NOMO-1 treated with DMSO at 0.1 percent for 48 hours (cell line): ENCODE data around the gene CDH13.

Source experiments
- DNase-seq: peaks from one replicate; lab custom pipeline; 2025; ENCODE audit not compliant: unreplicated experiment; lab: John Stamatoyannopoulos, UW

Gene CDH13

DNA sequence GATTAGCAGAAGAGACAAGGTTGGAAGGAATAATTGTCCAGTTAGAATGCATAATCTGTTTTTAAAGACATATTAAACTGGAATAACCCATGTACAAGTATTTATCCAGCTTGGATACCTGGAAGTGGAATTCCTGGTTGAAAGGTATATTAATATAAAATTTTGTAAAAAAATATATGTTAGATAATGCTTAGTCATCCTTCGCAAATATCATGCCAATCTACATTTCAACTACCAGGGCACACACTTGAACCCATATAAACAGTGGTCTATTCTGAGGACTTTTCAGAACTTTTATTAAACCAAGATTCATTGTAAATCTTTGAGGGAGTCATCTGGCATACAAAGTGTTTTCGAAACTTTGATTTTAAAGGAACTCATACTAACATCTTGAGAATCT is 911.9 kb downstream of the CDH13 start:
- no peak for DNase-seq

DNA sequence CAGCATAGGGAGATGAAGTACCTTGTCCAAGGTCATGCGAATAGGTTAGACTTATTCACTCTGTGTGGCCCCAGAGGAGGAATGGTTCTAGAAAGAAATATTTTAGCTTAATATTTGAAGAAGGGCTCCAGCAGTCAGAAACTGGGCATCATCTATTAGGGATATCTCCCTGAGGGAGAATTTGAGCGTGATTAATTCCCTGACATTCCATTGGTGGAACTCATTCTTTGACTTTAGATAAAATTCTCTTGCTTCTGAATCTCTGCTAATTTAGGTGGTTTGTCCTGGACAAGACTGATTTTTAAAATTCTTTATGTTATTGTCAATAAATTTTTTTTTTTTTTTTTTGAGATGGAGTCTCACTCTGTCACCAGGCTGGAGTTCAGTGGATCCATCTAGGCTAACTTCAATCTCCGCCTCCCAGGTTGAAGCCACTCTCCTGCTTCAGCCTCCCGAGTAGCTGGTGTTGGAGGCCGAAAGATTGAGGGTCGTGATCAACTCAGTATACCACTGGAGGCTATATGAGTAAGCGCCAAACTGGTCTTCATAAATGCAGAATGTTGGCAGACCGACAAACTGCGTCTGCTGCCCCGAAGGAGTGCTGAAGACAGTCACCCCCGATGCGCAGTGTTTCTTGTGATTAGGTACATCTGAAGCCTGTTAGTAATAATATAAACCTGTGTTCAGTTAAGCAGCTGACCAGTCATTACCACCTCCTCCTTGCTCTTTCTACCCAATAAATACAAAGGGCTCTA is 913.1 kb downstream of the CDH13 start:
- no peak for DNase-seq

DNA sequence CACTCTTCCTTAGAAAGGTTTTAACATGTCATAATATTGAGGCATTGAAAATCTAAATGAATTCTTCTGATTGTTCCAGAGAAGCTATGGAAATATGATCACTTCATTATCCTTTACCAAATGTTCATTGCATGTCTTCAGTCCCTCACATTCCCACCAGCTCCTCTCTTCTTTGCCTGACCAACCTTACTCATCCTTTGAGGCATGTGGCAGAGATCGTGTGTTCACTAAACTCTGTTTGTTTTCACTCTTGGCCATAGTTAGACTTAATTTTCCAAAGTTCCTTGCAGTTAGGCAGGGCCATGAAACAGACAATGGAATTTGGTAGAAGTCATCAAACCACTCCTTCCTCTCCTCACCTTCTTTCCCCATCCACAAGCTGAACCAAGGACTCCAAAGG is 914.5 kb downstream of the CDH13 start:
- DNase-seq, result no peak

DNA sequence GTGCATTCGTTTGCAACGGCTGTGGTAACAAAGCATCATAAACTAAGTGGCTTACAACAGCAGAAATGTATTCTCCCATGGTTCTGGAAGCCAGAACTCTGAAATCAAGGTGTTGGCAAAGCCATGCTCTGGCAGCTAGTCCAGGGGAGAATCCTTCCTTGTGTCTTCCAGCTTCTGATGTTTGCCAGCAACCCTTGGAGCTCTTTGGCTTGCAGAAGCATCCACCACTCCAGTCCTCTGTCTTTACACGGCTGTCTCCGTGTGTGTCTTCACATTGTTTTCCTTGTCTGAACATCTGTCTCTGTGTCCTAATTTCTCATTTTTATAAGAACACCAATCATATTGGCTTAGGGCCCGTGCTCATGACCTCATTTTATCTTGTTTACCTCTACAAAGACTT is 915.7 kb downstream of the CDH13 start:
- no peak for DNase-seq

DNA sequence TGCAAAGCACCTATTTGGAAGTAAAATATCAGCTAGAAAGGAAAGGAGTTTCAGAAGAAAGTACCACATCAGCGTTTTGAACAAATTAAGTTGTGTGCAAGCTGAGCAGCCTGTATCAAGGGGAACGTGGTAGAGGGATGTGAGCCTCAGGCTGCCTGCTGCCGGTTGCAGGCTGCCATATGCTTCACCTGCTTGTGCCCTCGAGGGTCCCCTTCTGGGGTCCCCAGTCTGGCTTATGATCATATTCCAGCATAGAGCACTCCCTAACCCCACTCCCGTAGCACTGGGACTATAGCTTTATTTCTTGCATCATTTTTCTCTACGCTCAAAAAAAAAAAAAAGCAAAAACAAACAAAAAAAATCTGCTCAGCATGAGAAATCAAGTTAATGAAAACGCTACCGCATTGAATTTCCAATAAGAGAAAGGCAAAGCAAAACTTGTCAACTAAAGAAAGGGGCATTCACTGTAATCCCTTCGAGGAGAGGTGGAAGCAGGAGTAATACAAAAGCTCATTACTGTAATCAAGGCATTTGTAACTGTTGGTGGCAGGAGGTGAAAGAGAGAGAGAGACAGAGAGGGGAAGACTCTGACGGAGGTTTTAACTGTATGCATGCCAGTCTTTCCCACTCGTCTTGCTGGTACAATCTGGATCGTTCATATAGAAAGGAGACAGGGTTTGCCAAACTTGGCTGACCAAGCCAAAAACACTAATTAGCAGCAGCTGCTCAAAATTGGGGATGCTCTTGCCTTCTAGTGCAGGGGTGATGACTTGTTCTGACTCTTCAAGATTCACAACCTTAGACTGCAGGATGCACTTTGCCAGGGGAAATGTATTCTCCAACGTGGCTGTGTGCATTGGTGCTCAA is 922.8 kb downstream of the CDH13 start:
- no peak for DNase-seq

DNA sequence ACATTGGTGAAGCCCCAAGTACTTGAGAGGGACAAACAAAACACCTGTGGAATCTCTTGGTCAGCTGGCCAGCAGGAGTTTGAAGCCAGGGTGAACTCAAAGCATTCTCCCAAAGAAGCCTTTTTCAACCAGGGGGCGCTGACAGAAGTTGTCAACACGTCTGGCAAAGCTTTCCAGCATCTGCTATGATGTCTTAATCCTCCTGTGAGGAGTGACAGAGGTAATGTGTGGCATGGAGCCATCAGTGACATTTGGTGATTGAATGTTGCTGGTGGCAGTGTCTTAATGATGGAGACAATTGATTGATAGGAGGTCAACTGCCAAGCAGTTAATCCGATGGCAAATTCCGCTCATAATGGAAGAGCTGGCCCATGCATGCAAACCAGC is 923.4 kb downstream of the CDH13 start:
- no peak for DNase-seq

DNA sequence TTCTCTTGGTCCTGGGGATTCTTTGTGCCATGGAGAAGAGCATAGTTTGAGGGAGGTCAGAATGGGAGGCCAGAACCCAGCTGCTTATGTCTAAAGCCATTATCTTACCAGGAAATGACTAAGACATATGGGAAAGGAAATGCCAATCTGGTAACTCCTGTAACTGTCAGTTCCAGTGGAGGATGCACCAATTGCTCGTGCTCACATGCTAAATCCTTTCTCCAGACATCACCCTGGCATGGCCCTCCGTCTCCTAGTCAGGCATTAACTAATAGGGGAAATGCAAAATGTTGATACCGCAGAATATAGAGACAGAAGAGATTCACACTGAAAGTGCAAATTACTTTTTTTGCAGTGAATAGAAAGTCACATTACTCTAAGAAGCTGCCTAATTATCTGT is 925.5 kb downstream of the CDH13 start:
- no peak for DNase-seq

DNA sequence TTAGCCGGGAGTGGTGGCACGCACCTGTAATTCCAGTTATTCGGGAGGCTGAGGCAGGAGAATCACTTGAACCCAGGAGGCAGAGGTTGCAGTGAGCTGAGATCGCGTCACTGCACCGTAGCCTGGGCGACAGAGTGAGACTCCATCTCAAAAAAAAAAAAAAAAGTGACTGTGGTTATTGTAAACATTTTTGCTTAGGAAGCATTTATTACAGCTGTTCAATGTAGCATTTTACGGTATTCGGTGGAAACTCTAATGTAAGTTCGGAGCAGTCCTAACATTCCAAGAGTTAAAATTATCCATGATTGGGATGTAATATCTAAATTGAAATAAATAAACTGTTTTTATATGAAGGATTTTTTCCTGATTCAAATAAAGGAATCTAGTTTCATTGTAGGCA is 926.2 kb downstream of the CDH13 start:
- DNase-seq, result no peak

DNA sequence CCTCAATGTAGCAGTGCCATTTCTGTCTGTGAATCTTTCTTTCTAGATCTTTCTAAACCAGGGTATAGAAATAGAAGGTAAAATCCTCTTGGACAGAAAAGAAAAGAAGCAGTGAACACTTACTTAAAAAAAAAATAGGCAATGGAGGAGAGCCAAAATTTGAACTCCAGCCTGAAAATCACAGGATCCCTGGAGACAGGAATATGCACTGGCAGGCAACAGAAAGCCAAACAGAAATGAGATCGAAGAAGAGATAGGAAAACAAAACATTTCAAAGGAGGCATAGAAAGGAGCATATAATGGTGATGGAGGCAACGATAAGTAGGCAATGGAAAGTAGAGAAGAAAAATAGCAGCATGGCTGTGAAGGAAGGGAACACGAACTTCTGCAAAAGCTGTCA is 927.3 kb downstream of the CDH13 start:
- no peak for DNase-seq

DNA sequence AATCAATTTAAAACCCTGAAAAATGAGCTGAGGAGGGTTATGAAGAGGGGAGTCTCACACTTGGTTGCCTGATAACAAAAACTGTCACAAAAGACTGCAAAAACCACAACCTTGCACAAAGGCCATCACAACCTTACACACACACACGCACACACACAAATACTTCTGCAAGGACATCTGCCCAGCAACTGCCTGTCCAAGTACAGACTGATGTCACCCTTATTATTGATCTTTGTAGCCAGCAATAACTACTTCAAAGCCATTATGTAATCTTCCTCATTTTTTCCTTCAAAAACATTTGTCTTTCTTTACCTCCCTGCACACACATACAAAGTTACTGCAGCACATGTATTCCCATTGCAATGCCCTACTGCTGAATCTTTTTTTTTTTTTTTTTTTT is 927.8 kb downstream of the CDH13 start:
- DNase-seq, result no peak

DNA sequence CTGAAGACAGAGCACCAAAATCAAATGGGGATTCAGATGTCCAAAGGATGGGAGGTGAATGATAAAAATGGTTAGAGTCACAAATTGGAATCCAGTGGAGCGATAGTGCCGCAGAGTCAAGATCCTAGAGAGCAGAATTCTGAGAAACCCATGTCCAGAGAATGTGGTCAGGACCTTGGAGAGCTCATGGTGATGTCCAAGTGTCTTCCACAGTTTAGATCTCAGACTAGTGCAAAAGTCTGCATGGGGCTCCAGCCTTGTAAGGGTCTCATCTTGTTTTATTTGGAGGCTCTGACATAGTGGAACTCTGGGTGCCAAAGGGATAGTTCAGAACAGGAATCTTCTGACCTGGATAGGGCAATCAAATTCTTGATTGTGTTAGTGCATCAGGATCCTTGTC is 935.1 kb downstream of the CDH13 start:
- no peak for DNase-seq

DNA sequence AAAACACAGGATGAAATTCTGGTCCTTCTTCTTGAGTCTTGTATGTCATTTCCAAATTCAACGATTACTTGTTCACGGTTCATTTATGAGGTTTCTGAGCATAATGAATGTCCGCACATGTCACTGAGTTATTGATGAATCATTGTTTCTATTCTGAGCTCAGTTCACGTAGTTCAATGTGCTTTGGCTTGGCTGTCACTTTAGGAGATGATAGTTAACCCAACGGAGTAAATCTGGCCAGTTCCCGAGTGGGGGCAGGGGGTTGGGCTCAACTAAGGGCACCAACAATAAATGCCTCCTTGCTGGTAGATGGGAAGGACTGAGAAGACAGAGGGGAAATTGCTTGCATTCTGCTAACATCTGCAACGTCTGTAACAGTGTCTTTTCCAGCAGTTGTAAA is 941.6 kb downstream of the CDH13 start:
- no peak for DNase-seq

DNA sequence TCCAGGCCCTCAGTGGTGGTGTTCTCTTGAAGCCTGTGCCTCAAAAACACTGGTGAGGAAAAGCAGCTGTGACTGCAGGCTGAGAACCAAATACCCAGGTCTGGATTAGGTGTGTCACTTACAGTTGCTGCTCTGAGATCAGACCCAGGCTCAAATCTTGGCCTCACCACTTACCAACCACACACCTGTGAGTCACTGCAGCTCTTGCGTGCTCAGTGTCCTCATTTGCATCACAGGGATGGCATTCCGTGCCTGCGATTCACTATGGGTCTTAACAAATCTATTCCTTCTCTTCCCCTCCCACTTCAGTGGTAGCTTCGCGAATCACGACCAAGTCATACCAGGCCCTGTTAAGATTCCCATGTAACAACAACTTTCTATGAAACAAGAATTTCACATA is 947.6 kb downstream of the CDH13 start:
- DNase-seq, result no peak

DNA sequence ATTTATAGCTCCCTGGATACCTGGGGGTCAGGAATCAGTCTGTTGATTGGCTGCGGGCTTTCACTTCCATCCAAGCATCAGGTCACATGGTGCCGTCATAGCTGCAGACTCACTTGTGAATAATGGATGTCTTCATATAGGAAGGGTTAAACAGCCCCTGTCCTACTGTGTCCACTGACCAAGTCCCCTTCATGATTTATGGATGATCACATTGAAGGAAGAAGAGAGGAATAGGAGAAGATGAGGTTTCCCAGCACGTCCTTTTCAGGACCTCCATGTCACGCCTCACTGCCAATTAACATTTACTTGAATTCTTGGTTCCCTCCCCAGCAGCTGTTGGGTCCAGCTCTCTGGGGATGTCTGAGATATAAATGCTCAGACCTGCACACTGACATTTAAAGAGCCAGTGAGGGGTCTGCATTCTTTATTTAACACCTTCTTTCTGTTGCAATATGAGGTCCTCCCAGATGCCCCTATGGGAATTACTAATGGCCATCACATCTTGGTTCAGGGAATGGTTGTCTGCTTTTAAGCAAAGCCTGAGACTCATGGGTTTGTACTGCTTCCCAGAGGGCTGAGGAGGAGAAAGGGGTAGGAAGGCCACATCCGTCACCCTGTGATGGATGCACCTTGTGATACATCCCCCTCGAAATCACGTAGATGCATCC is 950.4 kb downstream of the CDH13 start:
- no peak for DNase-seq

DNA sequence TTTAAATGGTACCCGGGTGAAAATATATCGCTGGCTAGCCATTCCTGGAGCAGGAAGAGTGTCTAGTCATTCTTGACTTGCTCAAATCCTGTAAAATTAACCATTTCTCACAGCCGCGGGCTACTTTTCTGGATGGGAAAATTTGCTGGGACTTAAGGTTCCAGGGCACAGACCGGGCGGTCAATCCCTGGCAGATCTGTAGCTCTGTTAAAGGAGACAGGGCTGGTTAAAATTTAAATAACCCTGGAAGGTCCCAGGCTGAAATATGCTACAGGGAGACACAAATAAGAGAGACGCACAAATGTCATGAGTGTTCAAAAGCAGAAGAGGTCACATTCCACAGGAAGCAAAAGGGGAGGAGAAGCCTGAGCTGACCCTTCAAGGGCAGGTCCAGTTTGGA is 951.4 kb downstream of the CDH13 start:
- DNase-seq, result no peak

DNA sequence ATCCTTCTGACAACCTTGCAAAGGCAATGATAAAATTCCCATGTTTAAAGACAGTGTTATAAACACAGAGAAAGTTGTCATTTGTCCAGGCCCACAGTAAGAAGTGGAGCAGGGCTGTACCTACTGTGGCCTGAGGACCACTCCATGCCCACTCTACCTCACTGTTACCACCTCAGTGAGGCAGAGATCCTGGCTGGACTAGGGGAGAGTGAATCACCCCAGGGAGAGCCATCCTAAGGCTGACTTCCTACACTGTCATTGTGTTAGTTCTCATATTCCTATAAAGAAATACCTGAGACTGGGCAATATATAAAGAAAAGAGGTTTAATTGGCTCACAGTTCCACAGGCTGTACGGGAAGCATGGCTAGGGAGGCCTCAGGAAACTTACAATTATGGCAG is 952.3 kb downstream of the CDH13 start:
- no peak for DNase-seq

DNA sequence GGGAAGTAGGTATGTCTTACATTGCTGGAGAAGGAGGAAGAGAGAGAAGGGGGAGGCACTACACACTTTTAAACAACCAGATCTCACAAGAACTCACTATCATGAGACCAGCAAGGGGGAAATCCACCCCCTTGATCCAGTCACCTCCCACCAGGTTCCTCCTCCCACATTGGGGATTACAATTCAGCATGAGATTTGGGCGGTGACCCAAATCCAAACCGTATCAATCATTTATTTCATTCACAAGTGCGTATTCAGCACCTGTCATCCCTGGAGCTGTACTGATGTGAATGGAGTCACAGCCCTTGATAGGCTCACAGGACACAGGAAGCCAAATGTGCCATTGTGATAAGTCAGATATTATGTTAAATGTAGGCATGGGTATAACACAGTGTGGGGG is 952.7 kb downstream of the CDH13 start:
- DNase-seq, result no peak

DNA sequence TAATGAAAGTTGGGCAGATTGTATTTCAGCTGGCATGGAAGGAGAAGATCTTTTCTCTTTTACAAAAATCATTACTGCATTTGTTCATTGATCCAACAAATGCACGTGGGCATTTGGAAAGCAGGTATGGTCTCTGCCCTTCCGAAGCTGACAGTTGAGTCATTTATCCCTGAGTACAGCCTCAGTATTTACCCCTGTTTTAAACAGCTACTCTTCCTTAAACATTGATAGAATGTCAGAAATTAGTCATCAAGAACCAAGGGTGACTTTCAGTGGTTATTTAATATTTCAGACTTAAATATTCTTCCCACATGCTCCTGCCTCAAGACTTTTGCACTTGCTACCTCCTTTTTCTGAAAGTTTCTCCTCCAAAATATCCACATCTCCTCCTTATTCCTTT is 954.3 kb downstream of the CDH13 start:
- DNase-seq, result no peak

DNA sequence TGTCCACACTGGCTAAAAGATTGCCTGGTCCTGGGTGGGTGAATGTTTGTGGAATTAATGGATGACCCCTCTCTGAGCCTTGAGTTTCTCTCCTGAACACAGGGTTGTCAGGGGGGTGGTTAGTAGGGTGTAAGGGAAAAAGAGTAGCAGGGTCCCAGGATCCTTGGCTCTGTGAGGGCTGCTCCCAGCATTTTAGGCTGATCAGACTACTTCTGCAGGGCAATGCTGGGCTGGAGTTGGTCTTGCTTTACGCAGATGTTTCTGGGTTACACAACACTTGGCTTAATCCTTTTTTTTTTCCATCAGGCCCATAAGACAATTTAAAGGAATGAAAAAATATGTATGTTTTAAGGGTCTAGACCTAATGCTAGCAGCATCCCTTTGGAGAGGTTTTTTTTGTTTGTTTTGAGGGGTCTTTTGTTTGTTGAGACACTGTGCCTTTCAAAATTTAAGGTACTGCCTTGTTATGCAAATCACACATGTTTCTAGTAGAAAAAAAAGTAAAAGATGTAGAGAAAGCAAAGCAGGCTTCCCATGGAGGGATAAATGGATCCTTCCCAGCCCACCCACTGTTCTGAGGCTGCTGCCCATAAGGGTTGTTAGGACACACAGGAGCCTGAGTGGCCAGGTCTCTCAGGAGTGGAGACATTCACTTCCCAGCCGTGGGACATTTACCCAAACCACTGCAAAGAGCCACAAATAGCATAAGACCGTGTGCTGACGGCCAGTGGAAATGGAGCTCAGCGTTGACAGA is 955.4 kb downstream of the CDH13 start:
- DNase-seq, result no peak

DNA sequence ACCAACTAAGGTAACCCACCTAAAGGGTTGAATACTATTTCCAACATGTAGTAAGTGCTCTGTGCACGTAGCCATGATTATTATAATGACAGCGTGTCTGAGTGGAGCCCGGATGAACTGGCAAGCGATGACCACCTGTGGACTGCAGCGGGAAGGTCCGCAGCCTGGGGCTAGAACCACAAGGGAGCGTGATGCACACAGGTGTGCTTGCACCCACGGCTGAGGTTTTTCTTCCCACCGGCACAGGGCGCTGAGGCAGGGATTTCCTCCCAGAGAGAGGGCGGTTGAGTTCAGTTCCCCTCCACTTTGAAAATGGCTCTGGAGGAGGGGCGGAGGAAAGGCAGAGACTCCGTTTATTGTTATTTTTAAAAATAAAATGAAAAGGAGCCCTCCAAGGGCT is 959.3 kb downstream of the CDH13 start:
- DNase-seq, result no peak

DNA sequence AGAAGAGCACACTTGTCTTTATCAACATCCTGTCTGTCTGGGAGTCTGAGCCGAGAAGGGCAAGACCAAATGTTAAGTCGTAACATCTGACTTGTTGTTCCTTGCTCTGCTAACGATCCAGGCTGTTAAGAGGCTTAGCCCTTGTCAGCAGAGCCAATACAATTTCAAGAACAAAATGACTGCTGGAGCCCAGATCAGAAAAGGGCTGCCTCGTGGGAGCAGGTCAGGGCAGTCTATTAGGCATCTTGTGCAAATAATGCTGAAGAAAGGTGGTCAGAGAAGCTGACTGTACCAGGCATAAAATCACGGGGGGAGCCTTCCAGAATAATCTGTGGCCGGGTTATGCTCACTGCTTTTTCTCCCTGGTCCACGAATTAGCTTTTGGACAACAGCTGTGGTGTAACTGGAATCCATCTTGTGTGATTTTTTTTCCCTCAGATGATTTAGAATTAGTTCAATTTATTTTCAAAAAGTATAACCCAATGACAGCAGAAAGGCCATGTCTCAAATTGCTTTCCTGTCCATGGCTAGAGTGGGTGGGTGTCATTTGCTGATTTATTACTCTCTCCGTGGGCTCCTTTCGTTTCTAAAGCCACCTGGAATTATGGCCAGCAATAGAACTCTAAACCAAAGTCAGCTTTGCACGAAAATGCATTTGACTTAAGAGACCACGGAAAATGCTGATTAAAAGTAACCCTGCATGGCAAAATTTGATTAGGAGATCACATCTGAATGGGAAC is 959.9 kb downstream of the CDH13 start:
- no peak for DNase-seq
